Measurements from ENCODE around the gene SPRYD3. TPM values are rescaled to one million over a fixed set of nuclear protein-coding genes. Genes with fewer than 3 reads are reported as not detected.

SPRYD3 gene
- total and polyA plus RNA-seq, 2 of the 4 experiments (the other 2 are of a cell fraction): 25.6 to 27.8 TPM

- intact Hi-C loops (cut with micrococcal nuclease): no loop called here
- ChIA-PET CTCF (no interaction called here), POLR2A (ENCODE audit: unreplicated experiment) (no interaction called here)
- H3K27ac ChIP-seq (ENCODE audit: insufficient read depth, low read length): no peak overlapping the region
- H2AK9ac ChIP-seq (replicated peaks; ENCODE audit: low read depth, low read length, poor library complexity): no peak overlapping the region
- H4K8ac ChIP-seq (ENCODE audit: low read depth in 2 of 2, low read length in 2 of 2): no peak overlapping the region
- no peak overlapping the region for H3K18ac ChIP-seq (ENCODE audit: low read depth, low read length)
- H3K14ac ChIP-seq (replicated peaks; ENCODE audit: low read depth, low read length): no peak overlapping the region
- peaks cover 29% of the 10 kb centered on the region for H3K36me3 ChIP-seq (ENCODE audit: control insufficient read depth, insufficient read depth, low read length)
- H2AFZ ChIP-seq (replicated peaks; ENCODE audit: low read length, poor library complexity): no peak overlapping the region
- no peaks in the 10 kb centered on the region for H4K20me1 ChIP-seq (ENCODE audit: insufficient read depth, low read length)
- H3K56ac ChIP-seq (ENCODE audit: extremely low read depth, insufficient read depth, low read length): no peak overlapping the region
- H3K9me1 ChIP-seq (ENCODE audit: insufficient read depth, low read length): peaks cover 19% of the 10 kb centered on the region
- TF ChIP-seq ELK1 (IDR thresholded peaks at IDR 0.05; ENCODE audit: borderline replicate concordance, low read depth, low read length): no peak
- no peak for TF ChIP-seq CTCF (conservative IDR thresholded peaks at IDR 0.05; ENCODE audit: low read depth, low read length)
- no peak for TF ChIP-seq BHLHE40 (IDR thresholded peaks at IDR 0.05; ENCODE audit: low read depth, low read length)
- TF ChIP-seq USF2 (IDR thresholded peaks at IDR 0.05; ENCODE audit: low read depth, low read length): no peak
- TF ChIP-seq CEBPB (IDR thresholded peaks at IDR 0.05; ENCODE audit: low read depth, low read length): no peak
- no peak for TF ChIP-seq POLR2A (IDR thresholded peaks at IDR 0.05; ENCODE audit: low read depth, low read length)
- TF ChIP-seq SMC3 (IDR thresholded peaks at IDR 0.05; ENCODE audit: low read depth, low read length): no peak
- no peak for TF ChIP-seq RCOR1 (IDR thresholded peaks at IDR 0.05; ENCODE audit: insufficient replicate concordance, low read length)
- TF ChIP-seq MAZ (IDR thresholded peaks at IDR 0.05; ENCODE audit: borderline replicate concordance, low read depth, low read length): no peak
- TF ChIP-seq CHD1 (IDR thresholded peaks at IDR 0.05; ENCODE audit: low read depth, low read length): no peak
- no peak for TF ChIP-seq MAFK (IDR thresholded peaks at IDR 0.05; ENCODE audit: low read depth, low read length)
- TF ChIP-seq RFX5 (IDR thresholded peaks at IDR 0.05; ENCODE audit: low read depth, low read length): no peak
- 97% methylated on average over 6 of the region's 11 CpGs; no CpG with 5 or more reads in 1 of the 2 experiments for WGBS, 2 experiments (ENCODE audit: extremely low coverage in 2 of 2, insufficient read length in 1 of 2)
- no peak overlapping the region for H2BK20ac ChIP-seq (ENCODE audit: low read depth, low read length)
- no peak overlapping the region for H4K5ac ChIP-seq (ENCODE audit: low read depth, low read length)
- H4K91ac ChIP-seq (ENCODE audit: insufficient read depth, low read depth, low read length): no peak overlapping the region
- no peak for ATAC-seq (ENCODE audit: low read depth)
- no peak overlapping the region for H3K4ac ChIP-seq (ENCODE audit: low read depth, low read length)
- no TSS peak for BruUV-seq (replicated peaks)
- no peak overlapping the region for H3K4me3 ChIP-seq (ENCODE audit: insufficient read depth, low read depth, low read length)
- peaks cover 17% of the 10 kb centered on the region for H3K4me1 ChIP-seq (ENCODE audit: control insufficient read depth, insufficient read depth, low read length)
- H3K27me3 ChIP-seq (ENCODE audit: control insufficient read depth, insufficient read depth, low read length): no peaks in the 10 kb centered on the region
- H3K4me2 ChIP-seq (ENCODE audit: low read depth, low read length): no peak overlapping the region
- no peaks in the 10 kb centered on the region for H3K9me3 ChIP-seq (ENCODE audit: control insufficient read depth, insufficient read depth, low read length)
- in situ Hi-C loops (cut with MboI; ENCODE audit: low sequenced_read_pairs): no loop called here
- no peak overlapping the region for H2BK15ac ChIP-seq (ENCODE audit: low read depth, low read length)
- H2BK120ac ChIP-seq (ENCODE audit: low read depth, low read length): no peak overlapping the region
- H2AK5ac ChIP-seq (ENCODE audit: low read depth, low read length): no peak overlapping the region
- no peak overlapping the region for H3K23ac ChIP-seq (ENCODE audit: low read depth, low read length)
- H2BK5ac ChIP-seq (ENCODE audit: low read depth, low read length, poor library complexity, severe bottlenecking): no peak overlapping the region
- H3K9ac ChIP-seq (ENCODE audit: low read depth, low read length): no peak overlapping the region
- peaks cover 31 to 69% of the 10 kb centered on the region in 2 experiments for H3K79me1 ChIP-seq (ENCODE audit: low read depth in 1 of 2, low read length in 2 of 2)
- no peak for DNase-seq
- dilution Hi-C loops (cut with HindIII; ENCODE audit: low sequenced_read_pairs, unreplicated experiment): no loop called here
Measured at GRCh38 chr12:53074283-53074998, 4.7 kb downstream of the SPRYD3 start.

Data from IMR-90 (cell line).